Hepatocyte (in vitro differentiated cells): ENCODE data around the gene SPHK1. TPM values are rescaled to one million over a fixed set of nuclear protein-coding genes. Genes with fewer than 3 reads are reported as not detected.

ENCODE experiments used
- DNase-seq: peaks from one replicate; pipeline ENCODE4 v3.0.0-alpha.2; 2016; ENCODE audit warnings: low spot score
- H2AFZ ChIP-seq: fragments of 200-600 bp; sonication (generic); 2 replicates; pipeline ENCODE4 v1.6.0; 2016; ENCODE audit warnings: antibody characterized with exemption, mild to moderate bottlenecking
- H3K27ac ChIP-seq: fragments of 200-600 bp; sonication (generic); 2 replicates; pipeline ENCODE4 v1.5.1; 2016; ENCODE audit warnings: mild to moderate bottlenecking
- H3K27me3 ChIP-seq: fragments of 200-600 bp; sonication (generic); 2 replicates; pipeline ENCODE4 v1.6.1; 2016
- H3K36me3 ChIP-seq: fragments of 200-600 bp; sonication (generic); replicated peaks from 2 replicates; pipeline ENCODE4 v1.5.1; 2016; ENCODE audit warnings: low read depth; ENCODE audit not compliant: insufficient read depth
- H3K4me1 ChIP-seq: fragments of 200-600 bp; sonication (generic); 2 replicates; pipeline ENCODE4 v1.5.1; 2016; ENCODE audit warnings: mild to moderate bottlenecking, moderate library complexity; ENCODE audit not compliant: insufficient read depth
- H3K4me2 ChIP-seq: fragments of 200-600 bp; sonication (generic); 2 replicates; pipeline ENCODE4 v1.6.0; 2016
- H3K4me3 ChIP-seq: fragments of 200-600 bp; sonication (generic); 2 replicates; pipeline ENCODE4 v1.5.1; 2016; ENCODE audit warnings: mild to moderate bottlenecking
- H3K79me2 ChIP-seq: fragments of 200-600 bp; sonication (generic); 2 replicates; pipeline ENCODE4 v1.6.0; 2017; ENCODE audit warnings: mild to moderate bottlenecking
- H3K9me2 ChIP-seq: fragments of 200-600 bp; sonication (generic); replicated peaks from 2 replicates; pipeline ENCODE4 v1.6.0; 2017; ENCODE audit warnings: mild to moderate bottlenecking; ENCODE audit not compliant: insufficient read depth
- H3K9me3 ChIP-seq: fragments of 200-600 bp; sonication (generic); 2 replicates; pipeline ENCODE4 v1.5.1; 2016; ENCODE audit warnings: low read depth, mild to moderate bottlenecking
- H4K20me1 ChIP-seq: fragments of 200-600 bp; sonication (generic); 2 replicates; pipeline ENCODE4 v1.6.0; 2016; ENCODE audit warnings: mild to moderate bottlenecking; ENCODE audit not compliant: insufficient read depth, poor library complexity, severe bottlenecking
- CTCF ChIP-seq: fragments of 200-600 bp; sonication (generic); IDR thresholded peaks from 2 replicates; pipeline ENCODE4 v1.5.1; 2016; ENCODE audit warnings: antibody characterized with exemption, mild to moderate bottlenecking; ENCODE audit not compliant: poor library complexity
- EZH2 ChIP-seq: fragments of 200-600 bp; sonication (generic); IDR thresholded peaks from 2 replicates; pipeline ENCODE4 v1.6.1; 2016; ENCODE audit warnings: antibody characterized with exemption, mild to moderate bottlenecking, borderline replicate concordance
- EZH2phosphoT487 ChIP-seq: fragments of 200-600 bp; sonication (generic); IDR thresholded peaks from one replicate; pipeline ENCODE4 v1.6.1; 2018; ENCODE audit warnings: antibody characterized with exemption, mild to moderate bottlenecking, low read depth, moderate library complexity; ENCODE audit not compliant: unreplicated experiment, severe bottlenecking
- WGBS: methylation state at CpG from one replicate; pipeline ENCODE4 v1.1.6; 2016; ENCODE audit warnings: low lambda C conversion rate; ENCODE audit errors: missing lambda C conversion rate; 5-methylcytosine and 5-hydroxymethylcytosine counted together
- polyA plus RNA-seq: library from polyadenylated mRNA; unstranded; fragments of >200 nt; fragmentation: Nextera tagmentation; extraction: Ambion mirVana; gene quantifications from 2 replicates; pipeline ENCODE4 v1.2.1, GENCODE V29; 2016
- total RNA-seq: library from RNA; depleted of rRNA; stranded (reverse); fragments of >200 nt; gene quantifications from 2 replicates; pipeline ENCODE4 v1.2.3, GENCODE V29; 2014

Gene SPHK1
- total and polyA plus RNA-seq, 2 experiments from 2014 or later: 5.2 to 15.2 TPM

- Histone ChIP-seq H3K4me2 (peak overlapping the region; percentile 100), H3K27me3 (peaks cover 15% of the 10 kb centered on the region), H4K20me1 (no peaks in the 10 kb centered on the region), H3K9me3 (no peaks in the 10 kb centered on the region), H2AFZ (peak overlapping the region; percentile 80), H3K9me2 (no peaks in the 10 kb centered on the region), H3K36me3 (no peaks in the 10 kb centered on the region), H3K4me3 (peak overlapping the region; percentile 66), H3K79me2 (no peaks in the 10 kb centered on the region), H3K27ac (no peak overlapping the region), H3K4me1 (peaks cover 35% of the 10 kb centered on the region)
- peak; percentile 69 for DNase-seq
- 2% methylated on average over 58 of the region's 65 CpGs for WGBS
- TF ChIP-seq CTCF: peak; percentile 13
- no peak for TF ChIP-seq EZH2
Measured at GRCh38 chr17:76383546-76384221, 725 bp upstream of the SPHK1 start.

- Histone ChIP-seq H4K20me1 (no peaks in the 10 kb centered on the region), H3K4me1 (peaks cover 35% of the 10 kb centered on the region), H3K9me3 (no peaks in the 10 kb centered on the region), H3K27me3 (peaks cover 15% of the 10 kb centered on the region), H2AFZ (peak overlapping the region; percentile 93), H3K79me2 (no peaks in the 10 kb centered on the region), H3K27ac (no peak overlapping the region), H3K9me2 (no peaks in the 10 kb centered on the region), H3K4me3 (peak overlapping the region; percentile 66), H3K4me2 (peak overlapping the region; percentile 100), H3K36me3 (no peaks in the 10 kb centered on the region)
- peak; percentile 69 for DNase-seq
- WGBS: 7% methylated on average over 60 of the region's 74 CpGs
- TF ChIP-seq EZH2: peak; percentile 56
- no peak for TF ChIP-seq CTCF
Measured at GRCh38 chr17:76384987-76385891, 830 bp downstream of the SPHK1 start.

- peak; percentile 82 for DNase-seq
- no peaks in the 10 kb centered on the region for H3K36me3 ChIP-seq
- WGBS: 51% methylated on average over 52 of the region's 52 CpGs
- TF ChIP-seq EZH2phosphoT487 (no peak), CTCF (peak; percentile 71)
- peak overlapping the region; percentile 93 for H2AFZ ChIP-seq
- no peaks in the 10 kb centered on the region for H3K9me3 ChIP-seq
- no peaks in the 10 kb centered on the region for H3K9me2 ChIP-seq
- peaks cover 35% of the 10 kb centered on the region for H3K4me1 ChIP-seq
- H3K4me2 ChIP-seq: peak overlapping the region; percentile 100
- H3K27me3 ChIP-seq: peaks cover 15% of the 10 kb centered on the region
- no peaks in the 10 kb centered on the region for H3K79me2 ChIP-seq
- H4K20me1 ChIP-seq: no peaks in the 10 kb centered on the region
- H3K27ac ChIP-seq: no peak overlapping the region
- no peak overlapping the region for H3K4me3 ChIP-seq
Measured at GRCh38 chr17:76385892-76386786, 1.7 kb downstream of the SPHK1 start.
